HCT116 (cell line): ENCODE results near the gene WDPCP.

Experiments
- CEBPB ChIP-seq: IDR thresholded peaks from 2 replicates; pipeline ENCODE4 v1.6.1; 2012; ENCODE audit warnings: low read depth
- CTCF ChIP-seq, 3 experiments: fragments of 200-600 bp in 1 of 3; sonication (generic) in 1 of 3; IDR thresholded peaks in 2 of 3; conservative IDR thresholded peaks in 1 of 3; 2 replicates each; pipeline ENCODE4 v1.5.1; 2012 to 2017; ENCODE audit warnings: low read depth in 2 of 3, low read length in 2 of 3, antibody characterized with exemption in 1 of 3, borderline replicate concordance in 1 of 3, control low read depth in 1 of 3, mild to moderate bottlenecking in 1 of 3, mixed read lengths in 1 of 3, mixed run types in 1 of 3, moderate library complexity in 1 of 3; ENCODE audit not compliant: insufficient read depth in 1 of 3
- ELF1 ChIP-seq: IDR thresholded peaks from 2 replicates; pipeline ENCODE4 v1.6.1; 2012; ENCODE audit warnings: low read depth, borderline replicate concordance
- EZH2 ChIP-seq: fragments of 200-600 bp; sonication (generic); IDR thresholded peaks from 2 replicates; pipeline ENCODE4 v1.6.1; 2017; ENCODE audit warnings: antibody characterized with exemption, mixed run types
- EZH2phosphoT487 ChIP-seq: fragments of 200-600 bp; IDR thresholded peaks from 2 replicates; pipeline ENCODE4 v1.6.1; 2018; ENCODE audit warnings: antibody characterized with exemption, borderline replicate concordance
- JUND ChIP-seq: IDR thresholded peaks from 2 replicates; pipeline ENCODE4 v1.6.1; 2012
- POLR2A ChIP-seq: IDR thresholded peaks from 2 replicates; pipeline ENCODE4 v1.7.0; 2011; ENCODE audit warnings: borderline replicate concordance; ENCODE audit not compliant: insufficient read depth, insufficient read length; ENCODE audit errors: extremely low read depth
- POLR2AphosphoS5 ChIP-seq: IDR thresholded peaks from 2 replicates; pipeline ENCODE4 v1.6.1; 2011; ENCODE audit warnings: mild to moderate bottlenecking, low read depth, low read length, moderate library complexity
- RAD21 ChIP-seq: IDR thresholded peaks from 2 replicates; pipeline ENCODE4 v1.6.1; 2012; ENCODE audit warnings: low read depth, mild to moderate bottlenecking
- REST ChIP-seq: IDR thresholded peaks from 2 replicates; pipeline ENCODE4 v1.6.1; 2012; ENCODE audit warnings: low read depth

DNA sequence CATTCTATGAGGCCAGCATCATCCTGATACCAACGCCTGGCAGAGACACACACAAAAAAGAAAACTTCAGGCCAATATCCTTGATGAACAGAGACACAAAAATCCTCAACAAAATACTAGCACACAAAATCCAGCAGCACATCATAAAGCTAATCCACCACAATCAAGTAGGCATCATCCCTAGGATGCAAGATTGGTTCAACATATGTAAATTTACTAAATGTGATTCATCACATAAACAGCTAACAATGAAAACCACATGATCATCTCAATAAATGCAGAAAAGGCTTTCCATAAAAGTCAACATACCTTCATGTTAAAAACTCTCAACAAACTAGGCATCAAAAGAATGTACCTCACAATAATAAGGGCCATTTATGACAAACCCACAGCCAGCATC lies 65.3 kb downstream of the WDPCP start:
- TF ChIP-seq CTCF (IDR thresholded peaks at IDR 0.05 in 2 of 3, conservative IDR thresholded peaks at IDR 0.05 in 1 of 3; ENCODE audit: borderline replicate concordance in 1 of 3, insufficient read depth in 1 of 3, low read depth in 2 of 3, low read length in 2 of 3) (no peak), RAD21 (no peak), POLR2AphosphoS5 (no peak), EZH2 (no peak), POLR2A (no peak), EZH2phosphoT487 (no peak), CEBPB (no peak), REST (no peak), ELF1 (no peak), JUND (no peak)
